ENCODE data around the gene ERG28. TPM values are rescaled to one million over a fixed set of nuclear protein-coding genes. Genes with fewer than 3 reads are reported as not detected.

ERG28 gene, protein sequence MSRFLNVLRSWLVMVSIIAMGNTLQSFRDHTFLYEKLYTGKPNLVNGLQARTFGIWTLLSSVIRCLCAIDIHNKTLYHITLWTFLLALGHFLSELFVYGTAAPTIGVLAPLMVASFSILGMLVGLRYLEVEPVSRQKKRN
- total RNA-seq (2021) (38.3 and 43.3 TPM in 2 replicates), Bru-seq, nascent RNA (percentile 85 among the genes with signal in this experiment), BruChase-seq, experiment 1, labeled RNA remaining after a 2-hour chase (percentile 75 among the genes with signal in this experiment), BruChase-seq, experiment 2, labeled RNA remaining after a 6-hour chase (percentile 89 among the genes with signal in this experiment)
- long read RNA-seq, transcript ERG28-201 (5 exons, 2,633 nt): major isoform, 216 of 245 reads
- long read RNA-seq, partial matches to known transcripts: 9 of 245 reads
- long read RNA-seq, other reads (novel, unspliced or antisense): 20 of 245 reads

DNA sequence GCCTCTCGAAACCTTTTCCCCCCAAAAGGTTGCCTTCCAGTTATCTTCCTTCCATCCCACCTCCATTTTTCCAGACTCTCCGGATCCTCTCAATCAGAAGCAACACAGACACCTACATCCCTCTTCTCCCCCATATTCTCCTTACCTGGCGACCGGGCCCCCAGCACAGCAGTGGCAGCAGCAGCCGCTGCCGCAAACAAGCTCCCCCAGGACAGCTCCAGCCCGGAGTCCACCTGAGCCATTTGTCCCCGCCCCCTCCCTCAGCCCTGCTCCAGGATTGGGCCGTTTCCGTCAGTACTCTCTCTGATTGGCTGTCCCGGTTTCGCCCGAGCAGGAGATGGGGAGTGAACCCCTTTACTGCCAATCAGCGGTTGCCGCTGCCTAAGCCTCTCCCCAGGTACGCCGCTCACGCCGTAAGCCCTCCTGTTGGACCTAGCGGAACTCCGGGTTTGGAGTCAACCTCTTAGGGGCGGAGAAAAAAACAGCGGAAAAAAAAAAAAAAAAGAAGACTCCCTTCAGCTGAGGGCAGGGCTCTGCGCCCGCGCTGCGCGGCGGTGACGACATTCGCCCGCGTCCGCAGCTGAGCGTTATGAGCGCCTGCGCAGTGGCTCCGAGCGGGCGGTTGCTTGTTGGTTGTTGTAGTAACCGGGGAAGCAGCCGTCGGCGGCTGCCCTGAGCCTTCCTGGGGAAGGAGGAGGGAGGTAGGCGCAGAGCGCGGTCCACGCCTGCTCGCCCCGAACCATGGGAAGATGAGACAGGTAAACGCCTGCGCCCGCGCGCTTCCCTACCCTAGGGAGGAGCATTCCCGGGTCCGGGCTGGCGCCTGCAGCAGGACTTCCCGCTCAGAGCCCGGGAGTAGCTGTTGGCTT is at the start of gene ERG28, which contains the start of gene TTLL5:
Gene ERG28, minus strand, starts transcription at position 247 of the 869 bp plus-strand sequence. CDS start 3,374 bp downstream, outside the sequence.
Gene TTLL5, plus strand, starts transcription at position 617 of the 869 bp plus-strand sequence. CDS start 1,904 bp downstream, outside the sequence.
- Histone ChIP-seq H3K4me1 (ENCODE audit: insufficient read depth, low read length, poor library complexity, severe bottlenecking) (no peaks in the 10 kb centered on the region), H3K9me3 (ENCODE audit: low read depth, low read length, poor library complexity, severe bottlenecking) (no peaks in the 10 kb centered on the region), H3K36me3 (ENCODE audit: insufficient read depth, low read length, poor library complexity, severe bottlenecking) (peaks cover 34% of the 10 kb centered on the region), H3K27ac (ENCODE audit: low read depth, low read length, poor library complexity, severe bottlenecking) (peak within 1 kb of the TSS; percentile 76), H3K4me3 (ENCODE audit: low read depth, low read length, poor library complexity, severe bottlenecking) (peak within 1 kb of the TSS; percentile 84), H3K27me3 (replicated peaks; ENCODE audit: insufficient read depth, low read depth, low read length, poor library complexity) (no peaks in the 10 kb centered on the region)
- DNase-seq (ENCODE audit: low spot score): peak; percentile 99
- CTCF ChIA-PET: interaction anchor here (0.6 to 1.0 kb wide), 3 partner anchors 42 to 482 kb away, joined by 3 to 6 read pairs (median 4); no protein-coding TSS in a partner anchor
- intact Hi-C loops (cut with micrococcal nuclease; ENCODE audit: unreplicated experiment): no loop called here
- TF ChIP-seq EZH2 (IDR thresholded peaks at IDR 0.05; ENCODE audit: borderline replicate concordance, low read depth, low read length, poor library complexity, severe bottlenecking): no peak
- TF ChIP-seq, protein P1, sequence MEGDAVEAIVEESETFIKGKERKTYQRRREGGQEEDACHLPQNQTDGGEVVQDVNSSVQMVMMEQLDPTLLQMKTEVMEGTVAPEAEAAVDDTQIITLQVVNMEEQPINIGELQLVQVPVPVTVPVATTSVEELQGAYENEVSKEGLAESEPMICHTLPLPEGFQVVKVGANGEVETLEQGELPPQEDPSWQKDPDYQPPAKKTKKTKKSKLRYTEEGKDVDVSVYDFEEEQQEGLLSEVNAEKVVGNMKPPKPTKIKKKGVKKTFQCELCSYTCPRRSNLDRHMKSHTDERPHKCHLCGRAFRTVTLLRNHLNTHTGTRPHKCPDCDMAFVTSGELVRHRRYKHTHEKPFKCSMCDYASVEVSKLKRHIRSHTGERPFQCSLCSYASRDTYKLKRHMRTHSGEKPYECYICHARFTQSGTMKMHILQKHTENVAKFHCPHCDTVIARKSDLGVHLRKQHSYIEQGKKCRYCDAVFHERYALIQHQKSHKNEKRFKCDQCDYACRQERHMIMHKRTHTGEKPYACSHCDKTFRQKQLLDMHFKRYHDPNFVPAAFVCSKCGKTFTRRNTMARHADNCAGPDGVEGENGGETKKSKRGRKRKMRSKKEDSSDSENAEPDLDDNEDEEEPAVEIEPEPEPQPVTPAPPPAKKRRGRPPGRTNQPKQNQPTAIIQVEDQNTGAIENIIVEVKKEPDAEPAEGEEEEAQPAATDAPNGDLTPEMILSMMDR (conservative IDR thresholded peaks at IDR 0.05; ENCODE audit: low read depth, low read length): no peak
- POLR2A ChIA-PET (ENCODE audit: low non-redundant PET): interaction anchor here (0.7 kb wide), 2 partner anchors 14 to 458 kb away, joined by 3 to 8 read pairs; no protein-coding TSS in a partner anchor
- BruUV-seq (replicated peaks): no TSS peak

DNA sequence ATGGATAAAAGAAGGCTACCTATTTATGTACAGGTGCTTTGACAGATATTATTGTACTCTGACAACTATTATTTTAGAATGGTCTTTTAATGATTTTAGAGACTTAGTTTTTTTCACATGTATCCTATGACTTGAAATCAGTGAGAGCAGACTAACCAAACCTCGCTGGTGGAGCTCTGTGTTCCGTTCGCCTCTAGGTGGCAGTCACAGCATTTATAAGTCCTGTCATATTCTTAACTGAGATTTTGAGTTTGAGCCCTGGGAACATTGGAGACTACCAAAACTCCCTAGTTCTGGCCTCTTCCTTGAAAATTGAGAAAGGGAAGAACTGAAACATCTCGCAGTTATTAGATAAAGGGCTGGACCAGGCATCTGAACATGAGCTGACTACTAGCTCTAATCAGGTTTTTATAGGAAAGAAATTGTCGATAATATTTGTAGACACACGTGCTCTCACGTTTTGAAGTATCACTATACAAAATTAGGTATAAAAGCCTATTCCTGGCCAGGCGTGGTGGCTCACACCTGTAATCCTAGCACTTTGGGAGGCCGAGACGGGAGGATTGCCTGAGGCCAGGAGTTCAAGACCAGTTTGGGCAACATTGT is 48.6 kb upstream of the ERG28 start:
- TF ChIP-seq, protein P1 (conservative IDR thresholded peaks at IDR 0.05; ENCODE audit: low read depth, low read length): peak; percentile 91
- TF ChIP-seq EZH2 (IDR thresholded peaks at IDR 0.05; ENCODE audit: borderline replicate concordance, low read depth, low read length, poor library complexity, severe bottlenecking): no peak
- CTCF ChIA-PET: interaction anchor here (0.5 to 5.5 kb wide), 9 partner anchors 11 to 831 kb away, joined by 3 to 57 read pairs (median 4); partner anchors contain the start of gene TGFB3
- POLR2A ChIA-PET (ENCODE audit: low non-redundant PET): interaction anchor here (0.6 kb wide), 2 partner anchors 9 to 42 kb away, joined by 3 read pairs; no protein-coding TSS in a partner anchor
- Histone ChIP-seq H3K36me3 (ENCODE audit: insufficient read depth, low read length, poor library complexity, severe bottlenecking) (peaks cover 14% of the 10 kb centered on the region), H3K4me1 (ENCODE audit: insufficient read depth, low read length, poor library complexity, severe bottlenecking) (peaks cover 12% of the 10 kb centered on the region), H3K27ac (ENCODE audit: low read depth, low read length, poor library complexity, severe bottlenecking) (no peak overlapping the region), H3K27me3 (replicated peaks; ENCODE audit: insufficient read depth, low read depth, low read length, poor library complexity) (no peaks in the 10 kb centered on the region), H3K9me3 (ENCODE audit: low read depth, low read length, poor library complexity, severe bottlenecking) (no peaks in the 10 kb centered on the region), H3K4me3 (ENCODE audit: low read depth, low read length, poor library complexity, severe bottlenecking) (no peak overlapping the region)
- intact Hi-C loops (cut with micrococcal nuclease; ENCODE audit: unreplicated experiment): loop anchor here (1.0 to 2.0 kb wide), 2 partner anchors 273 to 935 kb away; no protein-coding TSS in a partner anchor
- BruUV-seq (replicated peaks): no TSS peak
- peak; percentile 80 for DNase-seq (ENCODE audit: low spot score)

DNA sequence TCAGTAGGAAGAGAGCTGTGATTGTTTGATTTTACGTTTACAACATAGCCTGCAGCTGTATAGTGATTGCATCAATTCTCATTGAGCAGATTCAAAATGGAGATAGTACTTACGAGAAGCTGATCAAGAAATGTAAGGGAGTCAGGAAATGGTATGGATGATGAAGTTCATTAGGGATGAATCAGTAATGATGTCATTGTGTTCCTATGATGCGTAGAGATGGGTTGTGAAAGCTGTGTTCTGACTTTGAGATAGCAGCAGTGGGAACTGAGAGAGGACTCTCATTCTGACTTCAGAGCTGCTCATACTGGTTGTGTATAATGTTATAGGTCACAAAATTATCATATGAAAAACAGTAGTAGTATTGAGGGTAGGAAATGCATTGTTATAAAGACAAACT is 44.3 kb upstream of the ERG28 start:
- intact Hi-C loops (cut with micrococcal nuclease; ENCODE audit: unreplicated experiment): no loop called here
- CTCF ChIA-PET: no interaction called here

More for the DNA sequence above, 44.3 kb upstream of the ERG28 start:
- Histone ChIP-seq H3K4me3 (ENCODE audit: low read depth, low read length, poor library complexity, severe bottlenecking) (no peak overlapping the region), H3K27ac (ENCODE audit: low read depth, low read length, poor library complexity, severe bottlenecking) (no peak overlapping the region), H3K36me3 (ENCODE audit: insufficient read depth, low read length, poor library complexity, severe bottlenecking) (peaks cover 10% of the 10 kb centered on the region), H3K27me3 (replicated peaks; ENCODE audit: insufficient read depth, low read depth, low read length, poor library complexity) (no peaks in the 10 kb centered on the region), H3K9me3 (ENCODE audit: low read depth, low read length, poor library complexity, severe bottlenecking) (no peaks in the 10 kb centered on the region), H3K4me1 (ENCODE audit: insufficient read depth, low read length, poor library complexity, severe bottlenecking) (no peaks in the 10 kb centered on the region)
- POLR2A ChIA-PET (ENCODE audit: low non-redundant PET): interaction anchor here (0.6 kb wide), 1 partner anchor 57 kb away, joined by 3 read pairs; no protein-coding TSS in a partner anchor
- no peak for DNase-seq (ENCODE audit: low spot score)
- TF ChIP-seq, protein P1 (conservative IDR thresholded peaks at IDR 0.05; ENCODE audit: low read depth, low read length): no peak
- BruUV-seq (replicated peaks): no TSS peak

Data from A673 (cell line).